NCI-H2081 (cell line): ENCODE data around the gene FHDC1.

Experiments
- DNase-seq, 2 experiments: peaks; one replicate each; lab custom pipeline; 2025; lab: John Stamatoyannopoulos, UW

The FHDC1 gene

DNA sequence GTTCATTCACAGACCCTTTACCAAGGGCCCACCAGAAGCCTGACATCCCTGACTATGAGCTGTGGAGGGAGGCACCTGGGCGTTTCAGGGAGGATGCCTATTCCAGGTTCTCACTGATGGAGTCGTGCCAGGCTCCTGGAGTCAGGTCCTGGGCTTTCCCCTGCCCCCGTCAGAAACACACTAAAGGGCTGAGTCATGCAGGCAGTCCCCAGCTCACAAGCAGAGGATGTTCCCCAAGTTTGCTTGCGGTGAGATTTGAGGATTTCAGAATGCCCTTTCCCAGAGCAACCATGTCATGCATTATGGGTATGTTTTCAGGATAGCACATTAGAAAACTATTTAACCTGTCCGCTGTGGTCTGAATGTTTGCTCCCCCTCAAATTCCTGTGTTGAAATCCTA lies 45.2 kb downstream of the FHDC1 start:
- DNase-seq = no peak

DNA sequence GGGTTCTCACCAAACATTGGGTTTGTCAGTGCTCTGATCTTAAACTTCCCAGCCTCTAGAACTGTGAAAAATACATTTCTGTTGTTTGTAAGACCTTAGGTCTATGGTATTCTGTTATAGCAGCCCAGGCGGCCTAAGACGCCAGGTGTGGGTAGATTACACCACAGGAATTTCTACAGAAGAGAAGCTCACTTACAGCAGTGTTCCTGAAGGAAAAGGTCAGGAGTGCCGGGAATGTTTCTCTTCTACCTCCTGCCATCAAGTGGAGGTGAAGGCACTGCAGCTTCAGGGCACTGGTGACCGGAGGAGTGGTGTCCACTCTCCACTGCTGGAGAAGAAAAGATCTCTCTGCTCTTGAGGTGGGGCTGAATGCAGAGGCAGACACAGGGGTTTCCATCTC lies 45.7 kb downstream of the FHDC1 start:
- no peak for DNase-seq

DNA sequence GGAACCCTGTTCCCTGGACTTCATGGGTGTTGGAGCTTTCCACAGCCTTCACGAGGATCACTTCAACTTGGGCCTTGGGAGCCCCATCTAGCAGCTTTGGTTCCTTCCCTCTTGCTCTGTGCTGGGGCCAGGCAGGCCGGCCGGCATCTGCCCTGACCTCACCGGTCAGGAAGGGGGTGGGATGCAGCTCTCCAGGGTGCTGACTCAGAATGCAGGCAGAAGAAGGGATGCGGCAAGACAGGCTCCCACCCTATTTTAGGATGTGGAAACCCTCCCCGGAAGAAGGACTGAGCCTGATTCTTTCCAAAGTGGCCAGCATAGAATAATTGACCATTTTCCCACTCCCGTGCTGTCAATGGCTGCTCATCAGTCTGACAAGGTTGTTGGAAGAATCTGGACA lies 47.1 kb downstream of the FHDC1 start:
- no peak for DNase-seq

DNA sequence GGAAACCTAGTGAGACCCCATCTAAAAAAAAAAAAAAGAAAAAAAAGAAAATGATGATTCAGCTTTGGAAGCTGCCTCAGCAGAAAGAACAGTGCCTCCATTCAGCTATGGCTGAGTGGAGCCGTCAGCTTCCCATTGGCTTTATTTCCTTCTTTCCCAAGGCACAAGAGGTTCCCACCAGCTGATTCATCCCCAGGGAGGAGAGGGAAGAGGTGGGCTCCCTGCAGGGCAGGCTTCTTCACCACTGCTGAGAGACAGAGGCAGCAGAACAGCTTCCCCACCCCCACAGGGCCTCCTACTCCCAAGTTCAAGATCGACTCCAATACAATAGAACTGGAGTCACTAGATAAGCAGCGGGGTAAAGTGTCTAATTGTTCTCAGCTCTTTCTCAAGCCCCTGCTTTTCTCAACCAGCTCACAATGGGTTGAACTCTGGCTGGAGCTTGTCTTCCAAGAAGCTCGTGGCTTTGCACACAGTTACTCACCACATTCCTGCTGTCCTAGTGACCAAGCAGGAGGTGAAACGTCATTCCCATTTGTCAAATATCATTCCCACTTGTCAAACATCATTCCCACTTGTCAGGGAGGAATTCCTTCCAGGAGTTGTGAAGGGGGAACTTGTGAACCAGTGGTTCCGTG lies 47.8 kb downstream of the FHDC1 start:
- DNase-seq = no peak

DNA sequence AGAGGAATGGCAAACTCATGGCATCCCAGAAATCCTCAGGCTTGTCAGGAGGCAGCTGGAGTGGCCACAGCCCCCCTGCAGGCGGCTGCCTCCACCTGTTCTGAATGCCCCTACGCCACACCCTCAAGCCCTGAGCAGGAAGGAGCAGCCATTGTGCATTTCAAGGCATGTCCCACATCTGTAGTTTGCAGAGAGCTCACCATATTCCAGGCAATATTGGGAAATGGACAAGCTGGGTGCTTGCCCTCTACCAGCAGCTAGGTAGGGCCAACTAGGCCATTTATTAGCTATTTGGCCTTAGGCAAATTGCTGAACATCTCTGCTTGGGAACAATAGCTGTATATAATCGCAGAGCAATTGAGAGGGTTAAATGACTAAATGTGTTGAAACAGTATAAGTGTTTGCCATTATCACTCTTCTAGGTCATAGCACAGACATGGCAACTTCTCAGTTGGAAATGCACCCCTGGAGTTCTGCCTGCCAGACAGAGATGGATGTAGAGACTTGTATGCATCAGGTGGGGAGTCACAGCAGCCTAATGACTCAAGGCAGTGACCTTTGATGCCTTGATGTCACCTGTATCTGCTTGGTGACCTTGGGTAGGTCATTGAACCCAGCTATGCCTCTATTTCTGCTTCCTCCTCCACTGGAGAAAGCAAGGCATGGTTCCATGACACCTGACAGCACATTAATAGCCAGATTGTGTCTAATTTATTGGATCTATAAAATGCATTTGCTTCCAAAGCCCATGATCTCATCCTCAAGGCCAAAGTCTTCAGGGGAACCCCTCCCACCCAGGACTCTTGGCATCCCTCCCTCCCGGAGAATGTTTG lies 52.8 kb downstream of the FHDC1 start:
- no peak for DNase-seq

DNA sequence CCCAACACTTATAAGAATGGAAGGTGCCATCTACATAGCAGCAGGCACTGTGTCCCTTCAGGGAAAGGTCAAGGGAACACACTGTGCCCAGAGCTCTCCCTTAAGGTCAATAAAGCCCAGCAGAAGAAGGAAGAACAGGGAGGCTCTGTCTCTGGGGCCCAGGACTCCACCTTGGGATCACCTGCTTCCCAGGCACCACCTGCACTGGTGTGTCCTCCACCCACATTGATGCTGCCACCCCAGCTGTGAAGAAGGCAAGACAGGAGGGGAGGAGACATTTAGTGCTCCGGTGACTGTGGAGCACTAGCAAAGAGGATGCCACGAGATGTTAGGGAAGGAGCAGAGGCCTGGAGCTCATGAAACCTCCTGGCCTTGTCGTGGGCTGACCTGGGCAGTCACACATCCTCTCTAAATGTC lies 53.4 kb downstream of the FHDC1 start:
- no peak for DNase-seq

DNA sequence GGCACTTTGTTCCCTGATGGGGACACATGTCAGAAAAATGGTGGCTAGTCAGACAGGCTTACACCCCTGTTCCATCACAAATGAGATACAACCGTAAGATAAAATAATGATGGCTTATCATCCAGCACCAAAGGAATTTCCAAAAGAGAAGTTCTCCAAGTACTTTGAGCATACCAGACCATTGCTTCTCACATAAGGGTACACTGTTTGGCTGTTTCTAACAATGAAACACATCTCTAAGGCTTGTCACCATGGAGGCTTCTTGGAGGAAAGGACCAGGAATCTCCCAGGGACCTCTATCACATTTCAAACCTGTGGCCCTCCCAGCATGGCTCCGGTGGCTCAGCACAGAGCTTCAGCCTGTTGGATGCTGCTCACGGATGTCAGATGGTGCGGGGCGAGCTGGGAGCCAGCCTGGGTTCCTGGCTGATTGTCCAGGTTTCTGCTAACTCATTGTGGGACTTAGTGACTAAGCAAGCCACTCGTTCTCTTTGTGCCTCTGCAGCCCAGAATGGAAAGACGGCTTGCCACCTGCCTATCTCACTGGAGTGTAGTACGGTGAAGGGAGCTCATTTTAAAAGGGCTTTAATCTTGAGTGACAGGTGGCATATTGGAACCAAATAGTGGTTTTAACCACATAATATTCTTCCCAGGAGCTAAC lies 54.5 kb downstream of the FHDC1 start:
- no peak for DNase-seq

DNA sequence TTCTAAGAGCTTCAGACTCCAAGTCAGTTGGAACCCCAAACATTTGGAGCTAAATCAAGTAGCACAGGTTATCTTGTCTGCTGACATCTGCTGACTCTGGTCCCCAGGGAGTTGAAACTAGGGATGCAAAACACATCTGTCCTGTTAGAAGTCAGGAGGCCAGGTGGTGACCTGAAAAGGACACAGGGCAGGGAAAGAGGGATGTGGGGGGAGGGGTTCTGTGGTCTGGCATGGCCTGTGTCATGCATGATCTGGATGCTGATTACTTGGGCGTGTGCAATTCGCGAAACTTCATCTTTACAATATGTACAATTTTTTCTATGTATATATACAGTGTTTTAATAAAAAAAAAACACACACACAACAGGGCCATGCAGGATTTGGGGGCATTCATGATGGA lies 55.3 kb downstream of the FHDC1 start:
- no peak for DNase-seq

DNA sequence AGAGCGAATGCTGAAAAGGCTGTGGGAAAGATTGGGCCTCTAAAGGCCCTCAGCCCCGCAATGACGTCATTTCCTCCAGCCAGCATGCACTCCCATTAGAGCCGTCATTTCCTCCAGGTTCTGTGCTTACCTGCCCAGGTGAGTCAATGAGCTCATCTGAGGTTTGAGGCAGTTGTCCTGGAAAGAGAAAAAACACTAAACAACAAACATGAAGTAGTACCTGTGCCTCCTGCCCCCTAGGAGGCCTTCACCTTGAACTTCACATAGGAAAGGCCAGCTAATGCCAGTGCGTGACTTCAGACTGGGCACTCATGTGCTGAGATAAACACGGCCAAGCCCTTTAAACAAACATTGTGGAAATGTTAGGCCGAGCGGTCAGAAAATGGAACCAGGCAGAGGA lies 55.9 kb downstream of the FHDC1 start:
- DNase-seq = no peak

DNA sequence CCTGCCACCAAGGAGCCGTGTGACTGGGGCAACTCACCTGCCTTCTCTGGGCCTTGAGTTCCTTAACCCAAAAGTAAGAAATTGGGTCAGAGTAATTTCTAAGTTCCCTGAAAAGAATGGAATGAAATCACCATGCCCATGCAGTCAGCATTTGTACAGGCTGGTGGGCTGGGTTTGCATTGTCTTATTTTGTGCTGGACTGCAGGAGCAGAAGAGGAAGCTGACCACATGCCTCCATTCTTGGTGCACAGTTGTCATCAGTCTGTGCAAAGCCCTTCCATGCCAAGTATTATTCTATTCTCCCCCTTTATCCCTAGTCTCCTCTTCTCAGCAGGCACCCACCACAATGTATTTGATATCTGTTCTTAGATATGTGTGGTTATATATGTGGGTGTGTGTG lies 56.3 kb downstream of the FHDC1 start:
- DNase-seq = no peak

DNA sequence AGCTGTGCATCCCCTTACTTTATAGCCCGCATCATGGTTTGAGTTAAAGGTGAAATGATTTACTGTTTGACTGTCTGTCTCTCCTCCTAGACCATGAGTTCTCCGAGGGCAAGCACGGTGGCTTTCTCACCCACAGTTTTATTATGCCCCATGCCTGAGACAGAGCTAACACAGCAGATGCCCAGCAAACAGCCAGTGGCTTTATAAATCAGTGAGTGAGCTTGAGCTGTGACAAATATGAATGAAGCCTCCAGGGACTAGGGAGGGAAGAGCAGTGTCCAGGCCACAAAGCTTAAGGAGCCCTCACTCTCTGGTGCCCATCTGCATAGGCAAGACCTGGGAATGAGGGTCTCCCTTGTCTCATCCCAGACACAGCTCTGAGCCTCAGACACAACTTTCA lies 57.9 kb downstream of the FHDC1 start:
- no peak for DNase-seq

DNA sequence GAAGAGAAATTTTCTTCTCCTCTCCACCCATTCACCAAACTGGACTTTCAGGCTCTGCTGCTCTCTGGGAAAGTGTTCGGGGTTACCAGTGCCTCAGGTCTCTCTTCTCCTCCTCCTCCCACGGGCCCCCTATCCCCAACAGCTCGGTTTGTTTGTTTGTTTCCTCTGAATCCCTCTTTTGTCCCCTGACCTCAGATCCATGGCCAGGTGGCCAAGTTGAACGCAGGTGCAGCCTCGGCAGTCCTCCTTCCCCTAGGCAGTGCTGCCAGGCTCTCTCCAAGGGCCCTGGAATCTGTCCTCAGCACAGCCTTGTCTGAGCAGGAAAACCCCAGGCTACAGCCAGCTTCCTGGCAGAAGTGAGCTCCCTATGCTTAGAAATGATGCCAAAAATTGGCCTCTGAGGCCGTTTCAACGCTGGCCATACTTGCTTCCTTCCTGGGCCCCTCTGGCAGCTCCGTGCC lies 60.0 kb downstream of the FHDC1 start:
- DNase-seq = no peak

DNA sequence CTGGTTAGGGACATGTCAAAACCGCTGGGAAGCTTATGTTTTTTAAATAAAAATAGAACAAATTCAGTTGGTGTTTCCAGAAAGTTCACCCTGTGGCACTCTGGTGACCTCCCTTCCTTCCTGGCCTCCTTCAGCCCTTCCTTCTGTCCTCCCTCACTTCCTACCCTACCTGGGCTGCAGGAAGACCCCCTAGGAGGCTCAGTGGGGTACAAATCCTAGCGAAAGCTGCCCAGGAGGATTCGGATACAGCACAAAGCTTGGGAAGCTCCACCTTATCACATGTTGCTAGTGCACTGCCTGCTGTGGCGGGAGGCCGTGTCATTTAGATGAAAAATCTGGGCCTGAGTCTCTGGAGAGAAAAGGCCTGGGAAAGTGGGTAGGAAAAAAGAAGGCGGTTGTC lies 60.5 kb downstream of the FHDC1 start:
- no peak for DNase-seq

DNA sequence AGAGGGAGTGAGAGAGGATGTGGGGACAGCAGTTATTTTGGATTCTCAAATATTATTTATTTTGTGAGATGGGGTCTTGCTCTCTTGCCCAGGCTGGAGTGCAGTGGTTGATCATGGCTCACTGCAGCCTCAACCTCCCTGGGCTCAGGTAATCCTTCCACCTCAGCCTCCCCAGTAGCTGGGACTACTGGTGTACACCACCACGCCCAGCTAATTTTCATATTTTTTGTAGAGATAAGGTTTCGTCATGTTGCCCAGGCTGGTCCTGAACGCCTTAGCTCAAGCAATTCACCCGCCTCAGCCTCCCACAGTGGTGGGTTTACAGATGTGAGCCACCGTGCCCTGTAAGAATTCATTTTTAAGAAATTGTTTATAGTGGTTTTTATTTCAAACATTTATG lies 61.2 kb downstream of the FHDC1 start:
- no peak for DNase-seq

DNA sequence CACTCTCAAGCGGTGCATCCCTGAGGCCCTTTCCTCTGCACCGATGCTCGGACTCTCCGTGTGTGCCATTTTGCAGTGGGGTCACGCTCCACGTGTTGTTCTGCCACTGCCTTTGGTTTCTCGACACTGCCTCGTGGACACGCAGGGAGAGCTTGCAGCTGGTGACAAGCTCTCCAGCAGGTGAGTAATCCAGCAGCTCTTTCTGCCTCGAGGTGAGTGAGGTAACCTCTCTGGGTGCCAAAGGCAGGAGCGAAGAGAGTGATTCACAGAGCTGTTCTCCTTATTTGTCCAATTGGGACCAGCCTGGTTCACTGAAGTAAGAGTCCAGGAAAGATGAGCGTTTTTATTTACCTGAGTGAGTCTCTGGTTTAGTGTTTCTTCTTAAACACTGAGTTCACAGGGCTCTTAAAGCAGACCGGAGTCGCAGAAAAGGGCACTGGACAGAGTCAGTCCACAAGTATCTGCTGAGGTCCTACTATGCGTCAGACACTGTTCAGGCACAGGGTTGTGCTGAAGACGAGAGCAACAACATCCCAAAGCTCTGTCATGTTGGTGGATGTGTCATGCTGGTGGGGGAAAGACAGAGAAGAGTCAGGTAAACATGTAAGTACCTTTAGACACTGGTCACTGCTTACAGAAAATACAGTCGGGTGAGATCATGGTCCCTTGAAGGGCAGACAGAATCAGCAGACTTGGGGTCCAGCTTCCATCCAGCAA lies 61.8 kb downstream of the FHDC1 start:
- DNase-seq = no peak

DNA sequence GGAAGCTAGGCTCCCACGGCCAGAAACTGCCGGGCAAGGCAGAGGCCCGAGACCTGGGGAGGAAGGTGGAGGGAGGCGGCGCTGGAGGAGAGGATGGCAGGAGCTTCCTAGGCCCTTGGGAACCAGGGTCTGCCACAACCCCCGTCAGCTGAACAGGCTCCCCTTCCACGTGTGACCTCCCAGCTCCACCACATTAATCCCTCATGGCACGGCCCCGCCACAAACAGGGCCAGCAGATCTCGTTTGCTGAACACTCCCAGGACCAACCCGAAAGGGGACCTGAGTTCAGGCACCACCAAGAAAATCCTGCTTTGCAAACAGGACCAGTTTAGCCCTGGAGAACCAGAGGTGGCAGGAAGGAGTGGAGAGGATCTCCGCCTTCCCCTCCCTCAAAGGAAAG lies 62.7 kb downstream of the FHDC1 start:
- DNase-seq = no peak

DNA sequence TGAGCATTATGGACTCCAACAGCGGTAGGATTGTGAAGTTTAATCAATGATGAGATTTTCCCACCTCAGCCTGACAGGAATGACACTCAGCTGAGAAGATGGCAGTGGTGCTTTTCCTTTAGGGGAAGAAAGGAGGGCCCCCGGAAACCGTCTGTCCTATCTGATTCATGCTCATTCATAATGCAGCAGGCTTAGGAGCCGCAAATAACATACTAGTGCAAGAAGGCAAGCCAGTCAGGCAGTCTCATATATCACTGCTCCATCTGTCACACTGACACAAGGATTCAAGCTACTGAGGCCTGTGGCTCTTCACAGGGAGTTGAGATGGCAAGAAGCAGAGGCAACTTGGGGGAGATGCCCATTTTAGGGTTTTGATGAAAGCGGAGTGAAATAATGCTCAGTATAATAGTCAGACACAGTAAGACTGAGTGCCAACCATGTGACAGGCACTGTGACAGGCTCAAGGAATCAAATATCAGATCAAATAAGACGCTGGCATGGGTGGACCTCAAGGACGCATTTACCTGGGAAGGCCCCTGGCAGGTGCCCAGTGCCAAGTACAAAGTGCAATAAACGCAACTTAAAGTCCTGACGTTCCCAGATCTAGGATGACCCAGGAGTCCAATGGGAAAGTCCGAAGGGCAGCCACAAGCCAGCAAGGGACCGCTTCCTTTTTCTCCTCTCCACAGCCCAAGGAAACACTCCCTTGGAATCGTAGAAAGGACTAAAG lies 63.4 kb downstream of the FHDC1 start:
- DNase-seq = no peak

DNA sequence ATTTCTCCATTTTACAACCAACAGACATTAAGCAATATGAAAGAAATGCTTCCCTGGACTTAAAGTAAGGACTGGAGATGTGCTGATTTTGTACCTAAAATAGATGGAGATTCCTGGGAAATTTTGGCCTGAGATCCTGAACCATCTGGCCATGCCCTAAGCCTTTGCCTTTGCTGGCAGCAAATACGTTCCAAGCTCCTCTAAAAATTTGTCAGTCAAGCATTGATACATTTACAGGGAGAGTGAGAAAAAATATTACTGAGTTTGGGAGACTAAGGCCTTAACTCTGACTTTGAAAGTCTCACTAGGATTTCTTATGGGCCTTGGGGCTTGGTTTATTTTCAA lies 63.9 kb downstream of the FHDC1 start:
- no peak for DNase-seq

DNA sequence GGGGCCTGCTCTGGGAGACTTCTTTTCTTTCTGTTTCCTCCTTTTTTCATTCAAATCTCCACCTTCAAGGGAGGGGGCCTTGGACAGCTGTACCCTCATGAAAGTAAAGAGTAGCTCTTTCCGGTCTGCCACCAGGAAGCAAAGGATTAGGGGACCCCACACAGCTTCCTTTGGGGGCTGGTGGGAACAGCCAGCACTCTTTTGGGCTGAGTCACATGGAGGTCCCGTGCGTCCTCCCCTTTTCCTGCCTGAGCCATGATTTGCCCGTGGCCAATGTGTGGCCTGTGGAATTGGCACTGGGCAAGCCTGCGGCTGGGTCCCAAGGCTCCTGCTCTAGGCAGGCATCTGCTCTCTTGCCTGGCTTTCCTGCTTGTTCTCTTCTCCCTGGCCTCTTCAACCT lies 65.5 kb downstream of the FHDC1 start:
- DNase-seq = no peak

DNA sequence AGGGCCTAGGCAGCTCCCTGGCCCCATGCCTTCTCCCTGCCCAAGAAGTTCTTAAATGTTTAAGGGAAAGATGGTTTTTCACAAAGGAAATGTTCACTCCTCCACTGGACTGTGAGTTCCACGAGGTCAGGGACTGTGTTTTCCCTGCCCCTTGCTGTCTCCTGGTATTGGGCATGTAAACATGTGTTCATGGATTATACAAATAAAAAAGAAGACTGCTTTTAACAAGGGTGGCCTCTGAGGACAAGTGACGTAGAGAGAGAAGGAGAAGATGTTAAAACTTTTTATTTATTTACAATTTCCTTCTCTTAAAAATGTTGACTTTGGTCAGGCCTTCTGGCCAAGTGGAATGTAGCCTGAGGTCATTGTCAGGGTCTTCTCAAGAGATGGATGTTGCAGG lies 66.0 kb downstream of the FHDC1 start:
- DNase-seq = no peak

DNA sequence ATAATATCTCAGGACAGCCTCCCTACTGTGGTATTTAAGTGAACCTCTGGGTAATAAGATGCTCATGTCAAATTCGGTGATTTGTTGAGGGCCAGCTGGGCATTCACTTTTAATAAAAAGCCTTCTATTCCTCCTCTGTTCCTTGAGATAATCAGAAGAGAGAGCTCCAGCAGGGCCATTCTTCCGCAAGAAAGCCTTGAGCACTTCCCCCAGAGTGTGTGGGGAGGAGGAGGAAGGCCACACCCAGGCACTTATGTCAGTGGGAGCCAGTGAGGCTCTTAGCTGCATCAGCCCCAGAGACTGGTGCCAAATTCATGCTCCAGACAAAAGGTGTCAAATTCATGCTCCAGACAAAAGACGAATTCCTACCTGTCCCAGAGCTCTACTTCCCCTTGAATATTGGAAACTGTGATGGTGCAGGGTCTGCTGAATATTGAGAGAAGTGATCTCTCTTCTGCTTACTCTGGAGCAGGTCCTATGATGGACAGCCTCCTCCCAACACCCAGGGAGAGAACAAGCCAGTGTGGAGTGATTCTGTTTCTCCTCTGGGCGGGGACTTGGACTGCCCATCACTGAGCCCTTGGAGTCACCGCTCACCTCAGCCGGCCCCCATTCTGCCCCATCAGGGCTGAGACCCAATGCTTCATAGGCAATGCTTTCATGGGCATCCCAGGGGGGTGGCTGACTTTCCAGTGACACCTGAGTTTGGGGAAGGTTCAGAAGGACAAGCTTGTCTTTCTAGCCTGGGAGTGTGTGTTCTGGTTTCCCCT lies 68.1 kb downstream of the FHDC1 start:
- no peak for DNase-seq
